Endothelial cell of umbilical vein (primary cell): ENCODE results near the gene RORC.

Experiments
- CTCF ChIP-seq, 2 donors: IDR thresholded peaks; 1 replicate in 1 of 2; 2 replicates in 1 of 2; pipeline ENCODE4 v1.5.1; 2011; ENCODE audit warnings: low read length in 2 of 2, mild to moderate bottlenecking in 2 of 2, moderate library complexity in 2 of 2, control low read depth in 1 of 2, inconsistent platforms in 1 of 2, low read depth in 1 of 2; ENCODE audit not compliant: insufficient read depth in 1 of 2; ENCODE audit errors: extremely low read depth in 1 of 2
- EZH2 ChIP-seq: IDR thresholded peaks from 2 replicates; pipeline ENCODE4 v1.6.1; 2012; ENCODE audit warnings: borderline replicate concordance, low read depth, mild to moderate bottlenecking, moderate library complexity, low read length, inconsistent platforms; ENCODE audit not compliant: severe bottlenecking
- JUN ChIP-seq: IDR thresholded peaks from 2 replicates; pipeline ENCODE4 v1.6.1; 2011; ENCODE audit warnings: borderline replicate concordance, low read depth; ENCODE audit not compliant: insufficient read length, insufficient read depth
- POLR2A ChIP-seq: IDR thresholded peaks from 2 replicates; pipeline ENCODE4 v1.6.1; 2012; ENCODE audit warnings: low read depth, mild to moderate bottlenecking, control low read depth, low read length
- POLR2AphosphoS5 ChIP-seq: IDR thresholded peaks from 2 replicates; pipeline ENCODE4 v1.6.1; 2012; ENCODE audit warnings: low read depth, mild to moderate bottlenecking, control low read depth, low read length, moderate library complexity; ENCODE audit not compliant: insufficient read depth

- TF ChIP-seq POLR2AphosphoS5, result no peak
- TF ChIP-seq CTCF (IDR thresholded peaks at IDR 0.05; ENCODE audit: extremely low read depth in 1 of 2, insufficient read depth in 1 of 2, low read depth in 1 of 2, low read length in 2 of 2), result no peak
- no peak for TF ChIP-seq POLR2A
- TF ChIP-seq JUN, result no peak
- no peak for TF ChIP-seq EZH2
Observed at GRCh38 chr1:151827853-151828252, 3.7 kb downstream of the RORC start.
